K562 (cell line): Measurements from ENCODE around the gene PTPRM. TPM values are rescaled to one million over a fixed set of nuclear protein-coding genes. Genes with fewer than 3 reads are reported as not detected.
A peak's percentile ranks its signal among the peaks of the same experiment; 100 is the strongest.

Source experiments
- ATAC-seq: fragments of 200-7000 bp; cut with Tn5 transposase; 3 replicates; pipeline ENCODE4 v1.9.1; 2020; ENCODE audit warnings: moderate library complexity
- BruUV-seq: library from RNA; stranded (reverse); fragments of 400-500 nt; replicated peaks from 2 replicates; lab custom pipeline; 2021; lab: Mats Ljungman, UMichigan
- CTCF ChIA-PET: fragments of 300-600 bp; formaldehyde crosslinking; extraction: SDS; loops from one replicate; lab custom pipeline; 2021; ENCODE audit warnings: low intra/inter-chr PET ratio; lab: Yijun Ruan, JAX
- POLR2A ChIA-PET: fragments of 300-600, 350-650 bp; sonication (Branson Sonifier 250); formaldehyde crosslinking; extraction: SDS; loops from one replicate; lab custom pipeline; 2021; ENCODE audit warnings: antibody characterized with exemption, inconsistent platforms; lab: Yijun Ruan, JAX
- DNase-seq, 4 experiments: peaks; one replicate each; pipeline versions ENCODE4 v3.0.0 to v3.0.0-alpha.2; 2011 to 2018; ENCODE audit warnings: low spot score in 3 of 4, mixed read lengths in 3 of 4; ENCODE audit errors: extremely low read depth in 1 of 4
- FAIRE-seq: peaks from 2 replicates; lab custom pipeline; 2011; peaks lifted over from hg19 to GRCh38; lab: Jason Lieb, UNC
- H2AFZ ChIP-seq: 2 replicates; pipeline ENCODE4 v1.6.0; 2011; ENCODE audit warnings: low read depth, low read length, control low read depth, inconsistent platforms
- H3K27ac ChIP-seq: fragments of 200-600 bp; 3 replicates; pipeline ENCODE4 v1.8.0; 2011; ENCODE audit warnings: low read depth, mild to moderate bottlenecking, control low read depth, inconsistent platforms, low read length, moderate library complexity, mixed read lengths; ENCODE audit errors: extremely low read depth
- H3K27me3 ChIP-seq, 2 experiments: fragments of 300-600 bp in 1 of 2; 2 replicates in 1 of 2; 3 replicates in 1 of 2; pipeline versions ENCODE4 v1.6.0 to v1.8.0; 2011; ENCODE audit warnings: inconsistent platforms in 2 of 2, low read length in 2 of 2, mild to moderate bottlenecking in 1 of 2, mixed read lengths in 1 of 2, moderate library complexity in 1 of 2; ENCODE audit not compliant: control insufficient read depth in 2 of 2, insufficient read depth in 2 of 2
- H3K36me3 ChIP-seq: fragments of 300-600 bp; 3 replicates; pipeline ENCODE4 v1.8.0; 2011; ENCODE audit warnings: mild to moderate bottlenecking, low read length, inconsistent platforms; ENCODE audit not compliant: control insufficient read depth, insufficient read depth
- H3K4me1 ChIP-seq, 2 experiments: fragments of 200-600 bp in 1 of 2; replicated peaks in 1 of 2; 2 replicates in 1 of 2; 3 replicates in 1 of 2; pipeline versions ENCODE4 v1.5.1 to v1.8.0; 2011; ENCODE audit warnings: inconsistent platforms in 2 of 2, low read length in 2 of 2, mild to moderate bottlenecking in 1 of 2, mixed read lengths in 1 of 2, moderate library complexity in 1 of 2; ENCODE audit not compliant: control insufficient read depth in 2 of 2, insufficient read depth in 2 of 2
- H3K4me2 ChIP-seq: 2 replicates; pipeline ENCODE4 v1.6.1; 2011; ENCODE audit warnings: low read length, control low read depth, inconsistent platforms, mixed read lengths; ENCODE audit not compliant: insufficient read depth
- H3K4me3 ChIP-seq: fragments of 200-600 bp; sonication (generic), shearing (Covaris generic); 2 replicates; pipeline ENCODE4 v1.5.1; 2016; ENCODE audit warnings: control low read depth, inconsistent platforms
- H3K79me2 ChIP-seq: fragments of 200-600 bp; 3 replicates; pipeline ENCODE4 v1.8.0; 2011; ENCODE audit warnings: low read length, inconsistent platforms; ENCODE audit not compliant: control insufficient read depth, insufficient read depth
- H3K9ac ChIP-seq, 2 experiments: 2 replicates each; pipeline versions ENCODE4 v1.6.0 to v1.6.1; 2011; ENCODE audit warnings: low read depth in 2 of 2, low read length in 2 of 2, control low read depth in 1 of 2, inconsistent platforms in 1 of 2, mild to moderate bottlenecking in 1 of 2, mixed read lengths in 1 of 2; ENCODE audit not compliant: insufficient read depth in 1 of 2
- H3K9me1 ChIP-seq: one replicate; pipeline ENCODE4 v1.6.0; 2011; ENCODE audit warnings: inconsistent platforms, mild to moderate bottlenecking, low read length, moderate library complexity; ENCODE audit not compliant: control insufficient read depth, insufficient read depth
- H3K9me3 ChIP-seq: replicated peaks from 2 replicates; pipeline ENCODE4 v1.5.1; 2011; ENCODE audit warnings: low read depth, low read length, inconsistent platforms; ENCODE audit not compliant: control insufficient read depth, insufficient read depth
- H4K20me1 ChIP-seq: replicated peaks from 2 replicates; pipeline ENCODE4 v1.6.1; 2011; ENCODE audit warnings: low read length, inconsistent platforms, mixed read lengths; ENCODE audit not compliant: control insufficient read depth, insufficient read depth
- CBX3 ChIP-seq, 2 experiments: IDR thresholded peaks; 1 replicate in 1 of 2; 2 replicates in 1 of 2; pipeline ENCODE4 v1.6.1; 2012; ENCODE audit warnings: inconsistent platforms in 2 of 2, low read length in 2 of 2, borderline replicate concordance in 1 of 2, control low read depth in 1 of 2
- CBX5 ChIP-seq: IDR thresholded peaks from 2 replicates; pipeline ENCODE4 v1.6.1; 2014; ENCODE audit warnings: low read depth, borderline replicate concordance
- TRIM28 ChIP-seq: fragments of 450-650 bp; IDR thresholded peaks from 2 replicates; pipeline ENCODE4 v1.6.1; 2017
- ZNF143 ChIP-seq: sonication (generic); formaldehyde crosslinking; IDR thresholded peaks from 2 replicates; pipeline ENCODE4 v1.9.0; 2022; ENCODE audit warnings: mild to moderate bottlenecking, missing genetic modification reagents
- ZNF316 ChIP-seq: fragments of 450-650 bp; IDR thresholded peaks from 2 replicates; pipeline ENCODE4 v1.6.1; 2016
- in situ Hi-C: fragments of 300-500 bp; cut with MboI; formaldehyde crosslinking; loops from 4 replicates; pipeline ENCODE4 v1.15.0; 2018; ENCODE audit warnings: inconsistent platforms, mixed read lengths
- intact Hi-C: fragments of 100-400 bp; cut with micrococcal nuclease; formaldehyde crosslinking; loops from 2 replicates; pipeline ENCODE4 v1.14.2; 2022
- polyA plus RNA-seq, 8 experiments: library from polyadenylated mRNA; depleted of rRNA in 4 of 8; stranded (reverse) in 5 of 8; unstranded in 3 of 8; fragments of >200 nt; fragmentation: Nextera tagmentation in 2 of 8; fragmentation: Illumina TruSeq in 1 of 8; extraction: Ambion mirVana in 2 of 8; extraction: Trizol in 1 of 8; gene quantifications; 2 replicates each; pipeline versions ENCODE4 v1.2.1 to v1.2.3, GENCODE V29; 2011 to 2014; ENCODE audit warnings: inconsistent platforms in 1 of 8, missing spikeins in 1 of 8
- total RNA-seq, 7 experiments: library from RNA; depleted of rRNA in 6 of 7; stranded (reverse); fragments of >200 nt in 6 of 7; fragmentation: Illumina TruSeq in 2 of 7; extraction: Trizol in 2 of 7; gene quantifications; 2 replicates each; pipeline versions ENCODE4 v1.2.1 to v1.2.3, GENCODE V29; 2011 to 2021; ENCODE audit warnings: low replicate concordance in 1 of 7
- TF ChIP-seq, protein P1 (sequence below): fragments of 450-650 bp; IDR thresholded peaks from 2 replicates; pipeline ENCODE4 v1.6.1; 2018; ENCODE audit warnings: mild to moderate bottlenecking, low read depth; ENCODE audit not compliant: partially characterized antibody

Gene PTPRM
- total and polyA plus RNA-seq, 9 of the 15 experiments (the other 6 are each of a cell fraction or from before 2014, with no cell fraction given), result 0.03 to 0.16 (median 0.08) TPM; not detected in 3

GRCh38 chr18:8411492-8411891 lies 844.4 kb downstream of the PTPRM start:
- Histone ChIP-seq H3K4me3 (no peak overlapping the region), H3K79me2 (no peaks in the 10 kb centered on the region), H3K4me2 (no peak overlapping the region), H2AFZ (no peak overlapping the region), H3K9me1 (no peaks in the 10 kb centered on the region), H3K4me1 (no peaks in the 10 kb centered on the region), H3K36me3 (no peaks in the 10 kb centered on the region), H3K9ac (no peak overlapping the region), H3K27ac (no peak overlapping the region), H3K27me3 (peaks cover 9 to 20% of the 10 kb centered on the region in 2 experiments; a peak in 4 of 5 replicates), H3K9me3 (no peaks in the 10 kb centered on the region), H4K20me1 (no peaks in the 10 kb centered on the region)
- intact Hi-C loops (no loop called here), in situ Hi-C loops (no loop called here)
- no TSS peak for BruUV-seq
- ATAC-seq (no peak), DNase-seq (no peak), FAIRE-seq (no peak)
- TF ChIP-seq CBX3 (IDR thresholded peaks at IDR 0.05; ENCODE audit: borderline replicate concordance in 1 of 2, low read length in 2 of 2), result peak in 1 of 2 experiments; percentile 86; a peak in 2 of 3 replicates
- TF ChIP-seq ZNF143 (CRISPR knock-in tag), result no peak
- peak; percentile 78; the same call in 1 of the 2 replicates for TF ChIP-seq CBX5
- TF ChIP-seq, protein P1, sequence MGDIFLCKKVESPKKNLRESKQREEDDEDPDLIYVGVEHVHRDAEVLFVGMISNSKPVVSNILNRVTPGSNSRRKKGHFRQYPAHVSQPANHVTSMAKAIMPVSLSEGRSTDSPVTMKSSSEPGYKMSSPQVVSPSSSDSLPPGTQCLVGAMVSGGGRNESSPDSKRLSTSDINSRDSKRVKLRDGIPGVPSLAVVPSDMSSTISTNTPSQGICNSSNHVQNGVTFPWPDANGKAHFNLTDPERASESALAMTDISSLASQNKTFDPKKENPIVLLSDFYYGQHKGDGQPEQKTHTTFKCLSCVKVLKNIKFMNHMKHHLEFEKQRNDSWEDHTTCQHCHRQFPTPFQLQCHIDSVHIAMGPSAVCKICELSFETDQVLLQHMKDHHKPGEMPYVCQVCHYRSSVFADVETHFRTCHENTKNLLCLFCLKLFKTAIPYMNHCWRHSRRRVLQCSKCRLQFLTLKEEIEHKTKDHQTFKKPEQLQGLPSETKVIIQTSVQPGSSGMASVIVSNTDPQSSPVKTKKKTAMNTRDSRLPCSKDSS, result peak; percentile 72
- peak; percentile 90 for TF ChIP-seq TRIM28
- TF ChIP-seq ZNF316, result no peak
- CTCF ChIA-PET, result no interaction called here
- POLR2A ChIA-PET, result no interaction called here
